ENCODE data around the gene RFC2.
A peak's percentile ranks its signal among the peaks of the same experiment; 100 is the strongest.

The RFC2 gene

GRCh38 chr7:74254129-74254857 lies at the start of gene RFC2:
TSS of gene RFC2 (minus strand) at chr7:74254399. CDS start at chr7:74254383, 16 bp downstream.
- DNase-seq = peak; percentile 99

GRCh38 chr7:74302745-74303221 lies 48.6 kb upstream of the RFC2 start:
- DNase-seq = no peak

- no peak for DNase-seq
Measured at GRCh38 chr7:74300926-74301325, 46.7 kb upstream of the RFC2 start.

GRCh38 chr7:74299401-74299800 lies 45.2 kb upstream of the RFC2 start:
- DNase-seq = no peak

GRCh38 chr7:74297516-74298233 lies 43.5 kb upstream of the RFC2 start:
- DNase-seq = no peak

- no peak for DNase-seq
Measured at GRCh38 chr7:74294191-74294998, 40.2 kb upstream of the RFC2 start.

- no peak for DNase-seq
Measured at GRCh38 chr7:74293577-74293908, 39.3 kb upstream of the RFC2 start.

GRCh38 chr7:74292757-74293576 lies 38.8 kb upstream of the RFC2 start:
- DNase-seq = no peak

GRCh38 chr7:74291535-74291934 lies 37.3 kb upstream of the RFC2 start:
- DNase-seq = no peak

GRCh38 chr7:74290981-74291441 lies 36.8 kb upstream of the RFC2 start:
- no peak for DNase-seq

GRCh38 chr7:74290553-74290950 lies 36.4 kb upstream of the RFC2 start:
- no peak for DNase-seq

- DNase-seq = peak; percentile 73
Measured at GRCh38 chr7:74289659-74290552, 35.7 kb upstream of the RFC2 start.

- DNase-seq = peak; percentile 92
Measured at GRCh38 chr7:74289018-74289658, 34.9 kb upstream of the RFC2 start, which contains the start of gene CLIP2. TSS of gene CLIP2 (plus strand) at chr7:74289407. CDS start at chr7:74317547, 28,140 bp downstream.

- no peak for DNase-seq
Measured at GRCh38 chr7:74288034-74288881, 34.1 kb upstream of the RFC2 start.

GRCh38 chr7:74287303-74288033 lies 33.3 kb upstream of the RFC2 start:
- DNase-seq = no peak

GRCh38 chr7:74286131-74286530 lies 31.9 kb upstream of the RFC2 start:
- no peak for DNase-seq

GRCh38 chr7:74284781-74285259 lies 30.6 kb upstream of the RFC2 start:
- DNase-seq = no peak

- no peak for DNase-seq
Measured at GRCh38 chr7:74283858-74284447, 29.8 kb upstream of the RFC2 start.
